Right atrium auricular region (tissue), 2 donors: ENCODE data around the gene OSBPL8. TPM values are rescaled to one million over a fixed set of nuclear protein-coding genes. Genes with fewer than 3 reads are reported as not detected.

ENCODE experiments used
- DNase-seq: peaks from one replicate; pipeline ENCODE4 v3.0.0-alpha.2; 2019; ENCODE audit warnings: low spot score
- H3K27ac ChIP-seq, 2 donors: fragments of 200-600 bp; sonication (generic); 1 replicate in 1 of 2; 2 replicates in 1 of 2; pipeline ENCODE4 v1.5.1; 2016 to 2019
- H3K27me3 ChIP-seq, 2 donors: fragments of 200-600 bp; sonication (generic); one replicate each; pipeline versions ENCODE4 v1.5.1 to v1.6.0; 2017 to 2019
- H3K36me3 ChIP-seq: fragments of 200-600 bp; sonication (generic); one replicate; pipeline ENCODE4 v1.5.1; 2016
- H3K4me1 ChIP-seq, 2 donors: fragments of 200-600 bp; sonication (generic); one replicate each; pipeline versions ENCODE4 v1.5.1 to v1.6.0; 2017 to 2019
- H3K4me3 ChIP-seq, 2 donors: fragments of 200-600 bp; sonication (generic); 1 replicate in 1 of 2; 2 replicates in 1 of 2; pipeline ENCODE4 v1.5.1; 2017 to 2019; ENCODE audit warnings: mild to moderate bottlenecking in 1 of 2, moderate library complexity in 1 of 2
- H3K9me3 ChIP-seq, 2 donors: fragments of 200-600 bp; sonication (generic); one replicate each; pipeline ENCODE4 v1.5.1; 2019
- total RNA-seq, 2 donors: library from RNA; depleted of rRNA; stranded (reverse); fragments of >200 nt; gene quantifications; one replicate each; pipeline ENCODE4 v1.1.0, GENCODE V29; 2016
- TF ChIP-seq, protein P1 (sequence below), 2 donors: fragments of 200-600 bp; sonication (generic); IDR thresholded peaks; one replicate each; pipeline ENCODE4 v1.5.1; 2019; ENCODE audit warnings: antibody characterized with exemption in 2 of 2

The OSBPL8 gene
- total RNA-seq, 2 donors from 2014 or later, result 19.7 to 23.7 TPM

DNA sequence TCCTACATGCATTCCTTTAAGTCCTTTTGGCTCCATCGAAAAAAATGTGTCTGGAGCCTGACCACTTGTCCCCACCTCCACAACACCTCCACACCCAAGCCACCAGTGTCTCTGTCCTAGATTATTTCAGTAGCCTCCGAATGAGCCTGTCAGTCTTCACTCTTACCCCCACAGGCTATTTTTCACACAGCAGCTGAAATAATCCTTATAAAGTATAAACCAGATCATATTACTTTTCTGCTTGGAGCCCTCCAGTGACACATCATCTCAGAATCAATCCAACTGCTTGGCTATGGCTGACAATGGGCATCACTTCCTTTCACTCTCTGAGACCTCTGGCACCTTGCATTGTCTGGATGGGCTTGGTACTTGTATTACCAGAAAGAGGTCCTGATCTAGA is 256.2 kb downstream of the OSBPL8 start:
- TF ChIP-seq, protein P1, sequence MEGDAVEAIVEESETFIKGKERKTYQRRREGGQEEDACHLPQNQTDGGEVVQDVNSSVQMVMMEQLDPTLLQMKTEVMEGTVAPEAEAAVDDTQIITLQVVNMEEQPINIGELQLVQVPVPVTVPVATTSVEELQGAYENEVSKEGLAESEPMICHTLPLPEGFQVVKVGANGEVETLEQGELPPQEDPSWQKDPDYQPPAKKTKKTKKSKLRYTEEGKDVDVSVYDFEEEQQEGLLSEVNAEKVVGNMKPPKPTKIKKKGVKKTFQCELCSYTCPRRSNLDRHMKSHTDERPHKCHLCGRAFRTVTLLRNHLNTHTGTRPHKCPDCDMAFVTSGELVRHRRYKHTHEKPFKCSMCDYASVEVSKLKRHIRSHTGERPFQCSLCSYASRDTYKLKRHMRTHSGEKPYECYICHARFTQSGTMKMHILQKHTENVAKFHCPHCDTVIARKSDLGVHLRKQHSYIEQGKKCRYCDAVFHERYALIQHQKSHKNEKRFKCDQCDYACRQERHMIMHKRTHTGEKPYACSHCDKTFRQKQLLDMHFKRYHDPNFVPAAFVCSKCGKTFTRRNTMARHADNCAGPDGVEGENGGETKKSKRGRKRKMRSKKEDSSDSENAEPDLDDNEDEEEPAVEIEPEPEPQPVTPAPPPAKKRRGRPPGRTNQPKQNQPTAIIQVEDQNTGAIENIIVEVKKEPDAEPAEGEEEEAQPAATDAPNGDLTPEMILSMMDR (IDR thresholded peaks at IDR 0.05), result no peak
- no peaks in the 10 kb centered on the region for H3K9me3 ChIP-seq
- H3K27ac ChIP-seq, result no peak overlapping the region
- no peaks in the 10 kb centered on the region for H3K36me3 ChIP-seq
- peak; percentile 9 for DNase-seq
- H3K4me3 ChIP-seq, result no peak overlapping the region
- no peaks in the 10 kb centered on the region for H3K27me3 ChIP-seq
- H3K4me1 ChIP-seq, result no peaks in the 10 kb centered on the region

Other genes with a start within 250 kb of the OSBPL8 start
- gene BBS10, start 211.4 kb downstream of the OSBPL8 start, total RNA-seq, result 10 to 100 TPM in 1 of 2 donors, 1 to 10 TPM in 1; 9.3 to 12.9 TPM
- 10 to 100 TPM; 14.5 to 17.2 TPM for gene ZDHHC17, start 204.3 kb upstream of the OSBPL8 start, total RNA-seq